ENCODE measurements around the gene GSS.
A peak's percentile ranks its signal among the peaks of the same experiment; 100 is the strongest.

GSS gene

GRCh38 chr20:34993941-34994508, 38.4 kb upstream of the GSS start:
- no peak for FAIRE-seq
- DNase-seq (ENCODE audit: low spot score), result no peak

GRCh38 chr20:34992751-34993417, 37.3 kb upstream of the GSS start:
- FAIRE-seq (no peak), DNase-seq (ENCODE audit: low spot score) (no peak)

GRCh38 chr20:34990661-34991214, 35.1 kb upstream of the GSS start:
- FAIRE-seq (no peak), DNase-seq (ENCODE audit: low spot score) (no peak)

GRCh38 chr20:34990231-34990630, 34.6 kb upstream of the GSS start:
- DNase-seq (ENCODE audit: low spot score), result no peak
- no peak for FAIRE-seq

GRCh38 chr20:34989670-34990069, 34.1 kb upstream of the GSS start:
- no peak for DNase-seq (ENCODE audit: low spot score)
- FAIRE-seq, result no peak

GRCh38 chr20:34989118-34989517, 33.5 kb upstream of the GSS start:
- FAIRE-seq, result no peak
- no peak for DNase-seq (ENCODE audit: low spot score)

- DNase-seq (ENCODE audit: low spot score), result no peak
- no peak for FAIRE-seq
Observed at GRCh38 chr20:34988191-34988540, 32.6 kb upstream of the GSS start.

GRCh38 chr20:34987288-34988190, 31.9 kb upstream of the GSS start:
- DNase-seq (ENCODE audit: low spot score), result no peak
- FAIRE-seq, result no peak

- FAIRE-seq (no peak), DNase-seq (ENCODE audit: low spot score) (no peak)
Observed at GRCh38 chr20:34986311-34987287, 31.0 kb upstream of the GSS start.

GRCh38 chr20:34985461-34986310, 30.1 kb upstream of the GSS start:
- peak; percentile 35 for FAIRE-seq
- no peak for DNase-seq (ENCODE audit: low spot score)

- FAIRE-seq (no peak), DNase-seq (ENCODE audit: low spot score) (no peak)
Observed at GRCh38 chr20:34984756-34985261, 29.2 kb upstream of the GSS start.

GRCh38 chr20:34983995-34984735, 28.6 kb upstream of the GSS start:
- DNase-seq (ENCODE audit: low spot score) (no peak), FAIRE-seq (no peak)

GRCh38 chr20:34983089-34983820, 27.6 kb upstream of the GSS start:
- no peak for FAIRE-seq
- no peak for DNase-seq (ENCODE audit: low spot score)

- DNase-seq (ENCODE audit: low spot score) (no peak), FAIRE-seq (peak; percentile 62)
Observed at GRCh38 chr20:34982270-34983088, 26.9 kb upstream of the GSS start.

- DNase-seq (ENCODE audit: low spot score) (no peak), FAIRE-seq (peak; percentile 40)
Observed at GRCh38 chr20:34980543-34981233, 25.1 kb upstream of the GSS start.

- DNase-seq (ENCODE audit: low spot score), result no peak
Observed at GRCh38 chr20:34979366-34980153, 24.0 kb upstream of the GSS start.

More at GRCh38 chr20:34979366-34980153, 24.0 kb upstream of the GSS start:
- no peak for FAIRE-seq
